ENCODE results near the gene VPS13C.

VPS13C gene

DNA sequence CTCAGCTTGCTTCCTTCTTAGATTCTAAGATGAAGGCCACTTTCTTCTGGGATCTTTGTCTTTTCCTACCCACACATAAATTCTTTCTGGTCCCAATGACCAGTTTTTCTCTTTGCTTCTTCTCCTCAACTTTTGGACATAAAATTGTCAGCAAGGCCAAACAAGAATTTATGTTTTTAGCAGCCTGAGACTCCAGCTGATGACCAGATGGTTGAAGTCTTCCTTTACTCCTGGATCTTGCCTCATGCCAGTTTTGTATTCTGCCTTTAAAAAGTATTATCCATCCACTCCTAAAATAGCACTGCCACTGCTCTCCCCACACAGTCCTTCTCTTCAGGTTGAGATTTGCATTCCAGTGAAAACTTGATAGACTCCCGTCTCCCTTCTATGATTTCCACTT is 236.0 kb downstream of the VPS13C start:
- DNase-seq (ENCODE audit: low read depth in 1 of 2, low spot score in 1 of 2), result no peak

- DNase-seq (ENCODE audit: low read depth in 1 of 2, low spot score in 1 of 2), result no peak
Measured at GRCh38 chr15:61822511-61822910, 237.7 kb downstream of the VPS13C start.

DNA sequence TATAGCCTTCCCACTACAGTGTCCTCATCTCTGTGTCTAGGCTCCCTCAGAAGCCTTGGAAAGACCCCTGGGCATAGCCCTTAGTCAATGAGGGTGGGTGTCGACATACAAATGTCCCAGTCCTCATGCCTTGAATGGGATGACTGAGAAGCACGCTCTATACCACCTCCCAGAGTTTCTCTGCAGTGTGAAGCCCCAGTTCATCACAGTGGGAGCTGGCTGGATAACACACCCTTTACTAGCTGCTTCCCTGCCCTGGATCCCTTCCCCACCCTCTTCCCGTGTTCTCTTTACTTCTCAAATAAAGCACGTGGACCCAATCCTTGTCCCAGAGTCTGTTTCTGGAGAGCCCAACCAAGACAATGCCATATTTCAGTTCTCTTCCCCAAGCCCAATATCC is 239.3 kb downstream of the VPS13C start:
- DNase-seq (ENCODE audit: low read depth in 1 of 2, low spot score in 1 of 2), result no peak

DNA sequence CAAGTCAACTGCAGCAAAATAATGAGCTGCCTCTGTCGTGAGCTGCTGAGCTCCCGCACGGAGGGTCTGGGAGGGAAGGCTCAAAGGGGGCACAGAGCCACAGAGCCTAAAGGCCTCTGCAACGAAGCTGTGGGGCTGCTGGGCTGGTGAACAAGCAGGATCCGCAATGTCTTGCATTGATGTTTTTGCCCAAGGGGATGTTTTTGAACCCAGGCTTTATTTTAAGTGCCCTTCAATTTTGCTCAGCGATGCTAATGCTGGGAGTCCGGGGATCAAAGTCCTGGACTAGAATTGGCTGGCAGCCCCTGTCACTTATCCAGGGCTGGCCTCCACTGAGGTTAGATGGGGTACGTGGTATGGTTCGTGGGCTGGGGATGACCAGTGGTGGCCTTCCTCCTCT is 240.0 kb downstream of the VPS13C start:
- DNase-seq (ENCODE audit: low read depth in 1 of 2, low spot score in 1 of 2), result no peak

GRCh38 chr15:61819386-61819785 is 240.9 kb downstream of the VPS13C start:
- no peak for DNase-seq (ENCODE audit: low read depth in 1 of 2, low spot score in 1 of 2)

DNA sequence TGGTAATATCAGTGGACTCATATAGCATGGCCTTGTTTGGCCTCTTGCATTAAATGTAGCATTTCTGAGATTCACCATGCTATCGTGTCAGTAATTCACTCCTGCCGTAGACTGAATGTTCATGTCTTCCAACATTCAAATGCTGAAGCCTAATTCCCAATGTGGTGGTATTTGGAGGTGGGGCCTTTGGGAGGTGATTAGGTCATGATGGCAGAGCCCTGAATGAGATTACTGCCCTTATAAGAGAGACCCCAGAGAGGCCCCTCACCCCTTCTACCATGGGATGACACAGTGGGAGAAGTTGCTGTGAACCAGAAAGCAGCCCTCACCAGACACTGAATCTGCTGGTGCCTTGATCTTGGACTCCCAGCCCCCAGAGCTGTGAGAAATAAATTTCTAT is 241.4 kb downstream of the VPS13C start:
- DNase-seq (ENCODE audit: low read depth in 1 of 2, low spot score in 1 of 2), result no peak

DNA sequence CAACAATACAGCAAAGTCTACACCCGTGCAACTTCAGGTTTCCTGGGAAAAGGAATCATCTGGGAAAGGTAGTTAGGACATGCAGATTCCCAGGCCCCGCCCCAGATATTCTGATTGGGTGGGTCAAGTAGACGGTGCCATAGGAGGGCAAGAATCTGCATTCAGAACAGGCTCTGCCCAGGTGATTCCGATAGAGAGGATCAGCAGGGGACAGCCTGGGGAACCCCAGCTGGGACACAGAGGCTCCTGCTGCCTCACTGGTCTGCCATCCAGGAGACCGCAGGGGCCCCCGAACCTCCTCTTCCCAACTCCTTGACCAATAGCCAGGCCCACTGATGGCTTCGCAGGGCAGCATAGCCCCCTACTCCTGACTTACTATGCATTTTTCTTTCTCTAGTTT is 243.4 kb downstream of the VPS13C start:
- DNase-seq (ENCODE audit: low read depth in 1 of 2, low spot score in 1 of 2), result no peak

DNA sequence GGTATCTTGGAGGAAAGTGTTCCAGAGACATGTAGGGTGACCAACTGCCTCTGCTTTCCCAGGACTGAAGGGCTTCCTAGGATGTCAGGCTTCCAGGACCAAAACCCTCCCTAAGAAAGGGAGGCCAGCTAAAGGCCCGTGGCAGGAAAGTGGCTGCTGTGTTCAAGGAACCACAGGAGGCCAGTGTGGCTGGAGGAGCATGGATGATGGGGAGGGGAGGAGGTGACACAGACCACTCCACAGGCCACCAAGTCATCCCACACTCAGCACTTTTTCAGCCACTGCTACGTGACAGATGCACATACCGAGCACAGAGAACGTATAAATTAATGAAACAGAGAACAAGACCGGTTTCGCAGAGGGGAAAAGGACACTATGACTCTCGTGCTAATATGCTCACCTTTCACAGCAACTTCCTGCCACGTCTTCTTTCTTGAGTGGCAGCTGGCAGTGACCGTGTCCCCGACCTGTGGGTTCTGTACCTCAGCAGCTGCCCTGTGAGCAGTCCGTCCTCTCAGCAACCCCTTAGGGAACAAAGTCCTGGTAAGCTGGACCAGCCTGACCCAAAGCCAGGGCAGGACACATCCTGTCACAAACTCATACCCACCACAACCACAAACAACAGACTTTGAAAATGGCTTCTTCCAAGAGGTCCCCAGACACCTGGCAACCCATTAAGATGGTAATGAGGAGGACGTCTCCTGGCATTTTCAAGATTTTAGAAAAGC is 244.7 kb downstream of the VPS13C start:
- DNase-seq (ENCODE audit: low read depth in 1 of 2, low spot score in 1 of 2), result no peak

- no peak for DNase-seq (ENCODE audit: low read depth in 1 of 2, low spot score in 1 of 2)
Measured at GRCh38 chr15:61812476-61812875, 247.8 kb downstream of the VPS13C start.

DNA sequence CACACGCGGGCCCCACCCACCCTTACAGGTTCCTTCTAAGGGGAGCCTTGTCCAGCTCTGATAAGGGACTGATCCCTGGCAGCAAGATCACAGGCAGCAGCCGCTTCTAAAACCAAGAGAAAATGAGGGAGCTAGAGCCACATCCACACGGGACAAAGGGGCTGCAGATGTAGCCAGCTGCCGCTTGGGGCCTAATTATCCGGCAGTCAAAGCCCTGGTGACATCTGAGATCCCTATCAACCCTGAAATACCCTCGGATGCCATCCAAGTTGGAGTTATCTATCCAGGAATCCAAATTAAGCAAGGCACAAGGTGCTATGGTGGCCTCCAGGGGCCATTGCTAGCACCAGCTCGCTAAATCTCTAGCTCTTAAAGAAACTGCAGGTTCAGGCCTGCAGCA is 248.3 kb downstream of the VPS13C start:
- DNase-seq (ENCODE audit: low read depth in 1 of 2, low spot score in 1 of 2), result no peak

DNA sequence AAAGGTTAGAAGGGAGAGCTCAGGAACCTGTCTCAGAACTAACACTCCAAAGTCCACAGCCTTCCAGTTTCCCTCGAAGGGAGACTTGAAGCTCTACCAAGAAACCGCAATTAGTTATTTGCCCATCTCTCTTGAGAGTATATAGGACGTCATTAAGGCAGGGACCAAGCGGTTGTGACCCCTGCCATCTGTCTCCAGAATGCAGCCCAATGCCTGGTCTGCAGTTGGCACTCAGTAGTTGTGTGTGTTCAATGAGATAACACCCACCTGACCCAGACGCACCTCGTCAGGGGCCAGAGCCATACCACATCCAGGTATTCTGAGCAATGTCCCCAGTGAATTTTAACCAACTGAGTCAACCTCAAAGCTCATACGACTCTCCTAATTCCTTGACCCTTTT is 251.0 kb downstream of the VPS13C start:
- no peak for DNase-seq (ENCODE audit: low read depth in 1 of 2, low spot score in 1 of 2)

DNA sequence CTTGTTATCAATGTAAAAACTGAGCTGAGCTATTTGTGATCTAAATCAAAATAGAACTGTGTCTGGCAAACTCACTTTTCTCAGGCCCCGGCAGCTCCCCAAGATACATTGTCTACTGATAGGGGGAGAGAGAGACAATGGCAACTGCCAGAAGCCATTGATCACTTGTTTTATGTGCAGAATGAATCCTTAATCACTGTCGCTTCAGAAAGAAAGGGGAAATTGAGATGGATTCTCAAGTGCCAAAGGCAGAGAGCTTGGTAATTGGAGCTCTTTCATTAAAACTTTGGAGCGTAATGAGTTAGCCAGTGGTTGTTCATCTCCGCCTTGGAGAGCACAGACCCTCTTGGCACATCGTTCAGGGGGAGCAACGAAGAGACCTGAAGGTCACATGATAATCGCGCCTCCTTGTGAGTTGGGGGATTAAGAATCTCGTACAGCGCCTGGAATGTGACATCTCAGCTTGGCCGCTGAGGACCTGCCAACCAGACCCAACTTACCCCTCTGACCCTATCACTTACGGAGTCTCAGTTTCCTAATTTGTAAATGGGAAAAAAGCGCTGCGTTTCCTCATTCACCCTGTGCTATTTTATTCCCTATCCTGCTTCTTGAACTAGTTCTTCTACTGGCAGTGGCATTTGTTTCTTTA is 252.8 kb downstream of the VPS13C start:
- no peak for DNase-seq (ENCODE audit: low read depth in 1 of 2, low spot score in 1 of 2)

Measured in activated CD4-positive, alpha-beta T cell treated with anti-CD3 and anti-CD28 coated beads, Interleukin-2, amount 50 U/mL, for 24 hours (primary cell).